Esophagus muscularis mucosa (tissue), 4 donors: Measurements from ENCODE around the gene FOXE1.

Experiments used
- EP300 ChIP-seq: sonication (generic); formaldehyde crosslinking; IDR thresholded peaks from one replicate; pipeline ENCODE4 v1.6.1; 2017; ENCODE audit warnings: antibody characterized with exemption
- POLR2A ChIP-seq: fragments of 450-650 bp; IDR thresholded peaks from one replicate; pipeline ENCODE4 v1.6.1; 2017; ENCODE audit warnings: antibody characterized with exemption, moderate library complexity, mild to moderate bottlenecking, low read depth
- POLR2AphosphoS5 ChIP-seq, 2 donors: sonication (generic); formaldehyde crosslinking; IDR thresholded peaks; one replicate each; pipeline ENCODE4 v1.6.1; 2017; ENCODE audit warnings: antibody characterized with exemption in 2 of 2
- TF ChIP-seq, protein P1 (sequence below), 3 experiments: fragments of 200-600 bp in 2 of 3; fragments of 450-650 bp in 1 of 3; sonication (generic) in 2 of 3; IDR thresholded peaks; one replicate each; pipeline ENCODE4 v1.5.1; 2017 to 2019; ENCODE audit warnings: antibody characterized with exemption in 3 of 3, mild to moderate bottlenecking in 2 of 3, moderate library complexity in 1 of 3

DNA sequence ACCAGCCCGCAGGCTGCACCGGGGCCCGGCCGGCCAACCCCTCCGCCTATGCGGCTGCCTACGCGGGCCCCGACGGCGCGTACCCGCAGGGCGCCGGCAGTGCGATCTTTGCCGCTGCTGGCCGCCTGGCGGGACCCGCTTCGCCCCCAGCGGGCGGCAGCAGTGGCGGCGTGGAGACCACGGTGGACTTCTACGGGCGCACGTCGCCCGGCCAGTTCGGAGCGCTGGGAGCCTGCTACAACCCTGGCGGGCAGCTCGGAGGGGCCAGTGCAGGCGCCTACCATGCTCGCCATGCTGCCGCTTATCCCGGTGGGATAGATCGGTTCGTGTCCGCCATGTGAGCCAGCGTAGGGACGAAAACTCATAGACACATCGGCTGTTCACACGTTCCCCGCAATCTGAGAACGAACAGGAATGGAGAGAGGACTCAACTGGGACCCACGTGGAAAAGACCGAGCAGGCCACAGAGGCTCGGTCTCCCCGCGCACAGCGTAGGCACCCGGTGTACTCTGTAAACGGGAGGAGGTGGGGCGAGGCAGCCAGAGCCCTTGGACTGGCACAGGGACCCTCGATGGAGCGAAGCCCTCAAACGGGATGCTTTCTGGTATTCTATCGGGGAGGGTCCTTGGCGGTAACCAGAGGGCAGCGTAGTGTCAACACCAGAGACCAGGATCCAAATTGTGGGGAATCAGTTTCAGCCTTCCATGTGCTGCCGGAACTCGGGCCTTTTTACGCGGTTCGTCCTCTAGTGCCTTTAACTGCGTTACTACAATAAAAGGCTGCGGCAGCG lies 1.9 kb downstream of the FOXE1 start:
- TF ChIP-seq, protein P1, sequence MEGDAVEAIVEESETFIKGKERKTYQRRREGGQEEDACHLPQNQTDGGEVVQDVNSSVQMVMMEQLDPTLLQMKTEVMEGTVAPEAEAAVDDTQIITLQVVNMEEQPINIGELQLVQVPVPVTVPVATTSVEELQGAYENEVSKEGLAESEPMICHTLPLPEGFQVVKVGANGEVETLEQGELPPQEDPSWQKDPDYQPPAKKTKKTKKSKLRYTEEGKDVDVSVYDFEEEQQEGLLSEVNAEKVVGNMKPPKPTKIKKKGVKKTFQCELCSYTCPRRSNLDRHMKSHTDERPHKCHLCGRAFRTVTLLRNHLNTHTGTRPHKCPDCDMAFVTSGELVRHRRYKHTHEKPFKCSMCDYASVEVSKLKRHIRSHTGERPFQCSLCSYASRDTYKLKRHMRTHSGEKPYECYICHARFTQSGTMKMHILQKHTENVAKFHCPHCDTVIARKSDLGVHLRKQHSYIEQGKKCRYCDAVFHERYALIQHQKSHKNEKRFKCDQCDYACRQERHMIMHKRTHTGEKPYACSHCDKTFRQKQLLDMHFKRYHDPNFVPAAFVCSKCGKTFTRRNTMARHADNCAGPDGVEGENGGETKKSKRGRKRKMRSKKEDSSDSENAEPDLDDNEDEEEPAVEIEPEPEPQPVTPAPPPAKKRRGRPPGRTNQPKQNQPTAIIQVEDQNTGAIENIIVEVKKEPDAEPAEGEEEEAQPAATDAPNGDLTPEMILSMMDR (IDR thresholded peaks at IDR 0.05) = no peak
- TF ChIP-seq POLR2A (no peak), EP300 (no peak), POLR2AphosphoS5 (IDR thresholded peaks at IDR 0.05) (no peak)
